NCI-H128 (cell line): ENCODE results near the gene PLSCR4.

Experiments used
- DNase-seq: peaks from one replicate; lab custom pipeline; 2025; ENCODE audit not compliant: unreplicated experiment; lab: John Stamatoyannopoulos, UW

Gene PLSCR4

DNA sequence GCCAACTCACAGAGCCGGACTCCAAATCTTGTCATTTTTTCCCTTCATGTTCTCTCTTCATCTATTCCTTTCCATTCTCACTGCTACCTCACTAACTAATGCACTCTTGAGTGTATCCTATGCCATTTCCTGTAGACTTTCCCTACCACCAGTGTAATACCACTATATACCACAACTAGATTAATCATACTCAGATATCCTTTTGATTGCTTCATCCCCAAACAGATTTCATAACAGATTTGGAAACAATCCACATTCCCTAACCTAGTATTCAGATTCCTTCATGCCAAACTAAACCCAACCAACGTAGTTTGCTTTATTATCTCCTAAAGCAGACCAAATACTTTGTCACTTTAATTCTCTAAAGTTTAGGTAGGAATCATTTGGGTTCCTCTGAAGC is 87.3 kb downstream of the PLSCR4 start:
- no peak for DNase-seq

- DNase-seq = no peak
Observed at GRCh38 chr3:146162561-146162960, 88.3 kb downstream of the PLSCR4 start.

- no peak for DNase-seq
Observed at GRCh38 chr3:146161663-146162002, 89.3 kb downstream of the PLSCR4 start.

GRCh38 chr3:146160964-146161662 is 89.8 kb downstream of the PLSCR4 start, which contains the start of gene PLOD2:
PLOD2 (minus strand) TSS chr3:146161184; CDS start chr3:146160989, 195 bp downstream.
- peak; percentile 79 for DNase-seq

DNA sequence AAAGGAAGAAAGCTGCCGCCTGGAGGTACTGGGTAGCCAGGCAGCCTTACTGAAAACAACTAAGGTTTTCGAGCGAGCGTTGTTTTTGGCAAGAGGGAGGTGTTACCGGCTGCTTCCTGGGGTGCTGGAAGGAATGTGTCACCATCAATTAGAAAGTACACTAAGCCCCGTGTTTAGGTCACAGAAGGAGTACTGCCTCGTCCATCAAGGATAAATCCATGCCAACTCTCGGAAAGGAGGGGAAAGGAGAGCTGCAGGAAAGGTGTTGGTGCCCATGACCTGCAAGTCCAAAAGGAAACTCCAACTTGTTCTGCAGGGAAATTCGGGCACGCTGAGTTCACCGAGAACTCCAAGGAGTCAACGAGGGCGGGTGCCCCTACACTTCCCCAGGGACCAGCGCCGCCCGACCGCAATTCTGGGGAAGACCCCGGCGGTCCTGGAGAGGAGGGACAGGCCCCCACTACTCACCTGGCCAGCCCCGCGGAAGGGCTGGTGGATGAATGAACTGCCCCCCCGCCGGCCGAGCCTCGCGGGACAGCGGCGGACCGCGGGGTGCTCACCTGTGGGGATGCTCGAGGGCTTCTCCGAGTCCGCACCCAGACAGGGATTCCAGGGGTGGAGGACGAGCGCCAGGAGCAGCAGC is 90.5 kb downstream of the PLSCR4 start:
- peak; percentile 51 for DNase-seq

- DNase-seq = no peak
Observed at GRCh38 chr3:146159616-146160320, 91.1 kb downstream of the PLSCR4 start.

- DNase-seq = no peak
Observed at GRCh38 chr3:146159037-146159436, 91.9 kb downstream of the PLSCR4 start.

DNA sequence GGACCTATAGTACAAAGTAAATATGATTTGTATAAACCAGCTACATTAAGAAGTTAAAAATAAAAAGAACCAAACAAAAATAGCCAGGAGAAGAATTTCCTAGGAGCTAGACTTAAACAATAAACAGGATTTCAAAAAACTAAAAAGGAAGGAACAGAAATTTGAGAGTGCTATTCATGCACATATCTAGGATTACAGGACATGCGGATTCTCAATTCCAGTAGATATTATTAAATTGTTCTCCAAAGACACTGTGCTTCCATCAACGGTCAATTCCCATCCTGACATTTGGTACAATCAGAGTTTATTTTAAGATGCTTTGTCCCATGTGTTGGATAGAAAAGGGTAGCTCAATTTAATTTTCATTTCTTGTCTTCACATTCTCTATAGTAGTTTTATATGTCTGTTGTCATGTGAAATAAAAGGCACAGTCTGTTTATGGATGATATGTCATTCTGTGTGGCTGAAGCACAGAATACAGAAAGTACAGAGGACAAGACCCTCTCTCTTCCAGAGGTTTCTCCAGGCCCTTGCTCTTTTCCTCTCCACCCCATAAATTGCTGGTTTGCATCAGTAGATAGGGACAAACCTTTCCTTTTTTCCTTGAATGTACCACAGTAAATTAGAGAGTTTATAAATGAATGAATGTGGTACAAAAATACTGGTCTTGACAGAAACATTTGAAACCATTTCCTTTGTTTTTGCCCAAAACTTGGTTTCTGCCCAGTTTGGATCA is 93.4 kb downstream of the PLSCR4 start:
- no peak for DNase-seq

GRCh38 chr3:146156666-146157314 is 94.1 kb downstream of the PLSCR4 start:
- DNase-seq = no peak

- no peak for DNase-seq
Observed at GRCh38 chr3:146156095-146156494, 94.8 kb downstream of the PLSCR4 start.

DNA sequence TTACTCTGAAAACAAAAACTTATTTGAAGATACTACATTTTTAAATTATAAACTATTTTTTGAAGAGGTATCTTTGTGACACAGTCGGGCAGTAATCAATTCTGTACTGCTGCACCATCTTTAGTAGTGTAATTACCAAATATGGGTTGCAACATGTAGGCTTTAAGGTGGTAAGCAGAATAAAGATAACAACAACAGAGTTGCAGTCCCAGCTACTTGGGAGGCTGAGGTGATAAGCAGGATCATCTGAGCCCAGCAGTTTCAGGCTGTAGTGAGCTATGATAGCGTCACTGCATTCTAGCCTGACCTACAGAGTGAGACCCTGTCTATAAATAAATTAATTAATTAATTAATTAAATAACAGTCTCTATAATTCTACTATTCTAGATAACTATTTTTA is 95.9 kb downstream of the PLSCR4 start:
- DNase-seq = no peak

- no peak for DNase-seq
Observed at GRCh38 chr3:146154316-146154715, 96.6 kb downstream of the PLSCR4 start.

DNA sequence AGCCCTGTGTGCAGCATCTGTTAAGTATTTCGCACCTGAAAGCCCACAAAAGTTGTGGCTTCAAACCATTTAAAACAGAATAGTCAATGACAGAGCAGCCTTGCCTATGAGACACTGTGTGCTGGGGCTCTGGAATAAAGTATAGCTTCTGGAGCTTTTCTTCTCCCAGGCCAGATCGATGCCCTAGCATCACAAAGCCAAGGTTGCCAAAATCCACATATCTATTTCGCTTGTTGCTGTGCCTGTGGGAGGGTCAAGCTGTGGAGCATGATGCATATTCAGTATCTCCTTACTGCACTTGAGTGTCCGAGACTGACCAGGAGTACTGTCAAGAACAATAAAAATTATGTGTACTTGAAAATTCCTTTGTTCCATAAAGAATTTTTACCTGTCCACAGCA is 97.5 kb downstream of the PLSCR4 start:
- no peak for DNase-seq

DNA sequence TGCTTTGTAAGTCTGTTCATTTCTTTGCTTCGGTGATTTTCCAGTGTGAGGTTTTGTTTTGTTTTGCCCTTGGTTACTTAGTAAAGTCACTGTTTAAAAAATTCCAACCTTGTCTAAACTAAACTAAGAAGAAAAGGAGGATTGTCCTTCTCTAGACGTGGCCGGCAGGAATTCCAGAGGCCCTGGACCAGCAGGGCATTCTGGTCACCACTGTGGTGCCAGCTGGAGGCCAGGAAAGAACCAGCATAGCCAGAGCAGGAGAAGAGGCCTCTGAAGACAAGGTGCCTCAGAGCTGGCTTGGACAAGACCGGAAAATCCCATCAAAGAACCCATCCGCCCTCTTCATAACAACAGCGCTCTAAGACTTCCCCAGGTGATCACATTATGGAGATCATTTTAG is 98.1 kb downstream of the PLSCR4 start:
- no peak for DNase-seq

GRCh38 chr3:146148468-146148931 is 102.4 kb downstream of the PLSCR4 start:
- DNase-seq = no peak

DNA sequence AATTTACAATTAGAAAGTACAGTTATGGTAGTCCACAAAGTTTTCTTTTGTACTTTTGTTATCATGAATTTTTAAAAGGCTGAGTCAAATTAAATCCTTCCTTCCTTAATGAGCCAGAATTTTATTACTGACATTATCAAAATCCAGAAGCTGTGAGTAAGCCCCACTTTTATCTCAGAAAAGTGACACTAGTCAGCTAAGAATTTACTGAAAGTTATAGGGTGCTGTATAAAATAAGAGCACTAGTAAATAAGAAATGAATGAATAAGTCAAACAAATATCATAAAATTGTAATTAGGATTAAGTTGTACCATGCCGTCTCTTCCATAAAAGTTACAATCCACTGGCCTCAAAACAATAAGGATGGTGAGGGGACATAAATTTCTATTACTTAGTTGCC is 105.3 kb downstream of the PLSCR4 start:
- no peak for DNase-seq

- no peak for DNase-seq
Observed at GRCh38 chr3:146142757-146143156, 108.1 kb downstream of the PLSCR4 start.
